ENCODE measurements around the gene AMPD1.

DNA sequence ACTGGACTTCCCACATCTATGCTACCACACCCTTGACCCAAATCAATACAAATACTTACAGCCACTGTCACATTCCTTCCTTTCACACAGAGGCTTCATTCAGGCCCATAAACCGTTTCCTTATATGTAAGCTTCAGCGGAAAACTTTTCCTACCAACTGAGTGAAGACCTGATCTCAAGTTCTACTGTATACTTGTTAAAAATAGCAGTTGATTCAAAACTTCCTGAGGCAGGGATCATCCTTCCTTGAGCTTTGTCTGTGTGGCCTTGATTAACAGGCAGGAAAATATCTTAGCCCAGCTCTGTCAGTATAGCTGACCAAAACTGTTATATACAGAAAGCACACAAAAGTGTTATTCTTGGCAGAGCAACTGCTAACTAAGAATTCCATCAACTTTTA lies 68.2 kb downstream of the AMPD1 start:
- TF ChIP-seq, protein P1, sequence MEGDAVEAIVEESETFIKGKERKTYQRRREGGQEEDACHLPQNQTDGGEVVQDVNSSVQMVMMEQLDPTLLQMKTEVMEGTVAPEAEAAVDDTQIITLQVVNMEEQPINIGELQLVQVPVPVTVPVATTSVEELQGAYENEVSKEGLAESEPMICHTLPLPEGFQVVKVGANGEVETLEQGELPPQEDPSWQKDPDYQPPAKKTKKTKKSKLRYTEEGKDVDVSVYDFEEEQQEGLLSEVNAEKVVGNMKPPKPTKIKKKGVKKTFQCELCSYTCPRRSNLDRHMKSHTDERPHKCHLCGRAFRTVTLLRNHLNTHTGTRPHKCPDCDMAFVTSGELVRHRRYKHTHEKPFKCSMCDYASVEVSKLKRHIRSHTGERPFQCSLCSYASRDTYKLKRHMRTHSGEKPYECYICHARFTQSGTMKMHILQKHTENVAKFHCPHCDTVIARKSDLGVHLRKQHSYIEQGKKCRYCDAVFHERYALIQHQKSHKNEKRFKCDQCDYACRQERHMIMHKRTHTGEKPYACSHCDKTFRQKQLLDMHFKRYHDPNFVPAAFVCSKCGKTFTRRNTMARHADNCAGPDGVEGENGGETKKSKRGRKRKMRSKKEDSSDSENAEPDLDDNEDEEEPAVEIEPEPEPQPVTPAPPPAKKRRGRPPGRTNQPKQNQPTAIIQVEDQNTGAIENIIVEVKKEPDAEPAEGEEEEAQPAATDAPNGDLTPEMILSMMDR (IDR thresholded peaks at IDR 0.05; ENCODE audit: insufficient read depth, low read length, poor library complexity, severe bottlenecking) = no peak
- no peak for TF ChIP-seq EZH2phosphoT487 (conservative IDR thresholded peaks at IDR 0.05; ENCODE audit: low read length)

Measured in SU-DHL-6 (cell line).